Cardiac muscle cell (in vitro differentiated cells and primary cell): ENCODE results near the gene TRAPPC11. TPM values are rescaled to one million over a fixed set of nuclear protein-coding genes. Genes with fewer than 3 reads are reported as not detected.

ENCODE experiments used
- DNase-seq, 2 donors: peaks; one replicate each; pipeline versions ENCODE4 v3.0.0 to v3.0.0-alpha.2; 2010 to 2017; ENCODE audit warnings: low read depth in 1 of 2, low spot score in 1 of 2
- H3K27ac ChIP-seq: fragments of 200-600 bp; sonication (generic); 2 replicates; pipeline ENCODE4 v1.5.1; 2016
- H3K27me3 ChIP-seq: fragments of 200-600 bp; sonication (generic); 2 replicates; pipeline ENCODE4 v1.6.0; 2016; ENCODE audit warnings: control low read depth
- H3K36me3 ChIP-seq: fragments of 200-600 bp; sonication (generic); 2 replicates; pipeline ENCODE4 v1.5.1; 2016; ENCODE audit warnings: control low read depth
- H3K4me1 ChIP-seq: fragments of 200-600 bp; sonication (generic); 2 replicates; pipeline ENCODE4 v1.8.1; 2017; ENCODE audit warnings: low read depth, mild to moderate bottlenecking, mixed run types
- H3K4me3 ChIP-seq: fragments of 200-600 bp; sonication (generic); 2 replicates; pipeline ENCODE4 v1.5.1; 2016; ENCODE audit warnings: mild to moderate bottlenecking
- H3K9me3 ChIP-seq: fragments of 200-600 bp; sonication (generic); 2 replicates; pipeline ENCODE4 v1.5.1; 2017; ENCODE audit warnings: low read depth, mild to moderate bottlenecking, control low read depth
- CTCF ChIP-seq: IDR thresholded peaks from 2 replicates; pipeline ENCODE4 v1.5.1; 2012; ENCODE audit warnings: low read depth, mild to moderate bottlenecking, low read length
- polyA plus RNA-seq: library from polyadenylated mRNA; unstranded; fragments of >200 nt; fragmentation: Nextera tagmentation; extraction: Ambion mirVana; gene quantifications from 2 replicates; pipeline ENCODE4 v1.2.1, GENCODE V29; 2016
- total RNA-seq: library from RNA; depleted of rRNA; stranded (reverse); fragments of >200 nt; gene quantifications from 2 replicates; pipeline ENCODE4 v1.2.3, GENCODE V29; 2016

Gene TRAPPC11
- total and polyA plus RNA-seq, 2 experiments from 2014 or later = 15.8 to 45.7 TPM

- Histone ChIP-seq H3K27me3 (no peaks in the 10 kb centered on the region), H3K9me3 (no peaks in the 10 kb centered on the region), H3K4me1 (no peaks in the 10 kb centered on the region), H3K4me3 (no peak overlapping the region), H3K27ac (no peak overlapping the region), H3K36me3 (peaks cover 52% of the 10 kb centered on the region)
- no peak for TF ChIP-seq CTCF
- no peak for DNase-seq
These were observed 29.1 kb downstream of the TRAPPC11 start for GRCh38 chr4:183688216-183688615.

- Histone ChIP-seq H3K4me3 (no peak overlapping the region), H3K27me3 (no peaks in the 10 kb centered on the region), H3K4me1 (no peaks in the 10 kb centered on the region), H3K27ac (no peak overlapping the region), H3K36me3 (peaks cover 52% of the 10 kb centered on the region), H3K9me3 (no peaks in the 10 kb centered on the region)
- no peak for TF ChIP-seq CTCF
- DNase-seq = no peak
These were observed 31.9 kb downstream of the TRAPPC11 start for GRCh38 chr4:183691006-183691405.

- Histone ChIP-seq H3K4me1 (no peaks in the 10 kb centered on the region), H3K4me3 (no peak overlapping the region), H3K9me3 (no peaks in the 10 kb centered on the region), H3K27ac (no peak overlapping the region), H3K27me3 (no peaks in the 10 kb centered on the region), H3K36me3 (peaks cover 46% of the 10 kb centered on the region)
- DNase-seq = no peak
- TF ChIP-seq CTCF = no peak
These were observed 32.8 kb downstream of the TRAPPC11 start for GRCh38 chr4:183691897-183692296.

- H3K4me1 ChIP-seq = no peaks in the 10 kb centered on the region
- no peak overlapping the region for H3K4me3 ChIP-seq
- H3K27me3 ChIP-seq = no peaks in the 10 kb centered on the region
- TF ChIP-seq CTCF = no peak
- H3K36me3 ChIP-seq = peaks cover 62% of the 10 kb centered on the region
- no peak overlapping the region for H3K27ac ChIP-seq
- no peak for DNase-seq
- no peaks in the 10 kb centered on the region for H3K9me3 ChIP-seq
These were observed 39.8 kb downstream of the TRAPPC11 start for GRCh38 chr4:183698909-183699308.

GRCh38 chr4:183700407-183700806 is 41.3 kb downstream of the TRAPPC11 start:
- TF ChIP-seq CTCF = no peak
- no peak for DNase-seq
- no peaks in the 10 kb centered on the region for H3K27me3 ChIP-seq
- H3K4me3 ChIP-seq = no peak overlapping the region
- H3K4me1 ChIP-seq = no peaks in the 10 kb centered on the region
- peaks cover 53% of the 10 kb centered on the region for H3K36me3 ChIP-seq
- no peaks in the 10 kb centered on the region for H3K9me3 ChIP-seq
- H3K27ac ChIP-seq = no peak overlapping the region

- Histone ChIP-seq H3K27me3 (no peaks in the 10 kb centered on the region), H3K27ac (no peak overlapping the region), H3K9me3 (no peaks in the 10 kb centered on the region), H3K36me3 (peaks cover 62% of the 10 kb centered on the region), H3K4me1 (no peaks in the 10 kb centered on the region), H3K4me3 (no peak overlapping the region)
- no peak for DNase-seq
- TF ChIP-seq CTCF = no peak
These were observed 43.4 kb downstream of the TRAPPC11 start for GRCh38 chr4:183702492-183702891.
